Stimulated activated naive CD8-positive, alpha-beta T cell treated with anti-CD3 and anti-CD28 coated beads, Interleukin-15, amount 100 ng/mL, for 72 hours (primary cell): Measurements from ENCODE around the gene DLG2.

Source experiments
- ATAC-seq: fragments of 150-1000 bp; cut with Tn5 transposase; 2 replicates; pipeline ENCODE4 v1.10.0; 2021; ENCODE audit warnings: mild to moderate bottlenecking, moderate library complexity
- DNase-seq, 2 donors: peaks; one replicate each; pipeline ENCODE4 v3.0.0; 2021 to 2022
- H3K27ac Mint-ChIP-seq, 2 donors: one replicate each; pipeline ENCODE4 v1.8.0; 2022; ENCODE audit warnings: mild to moderate bottlenecking in 2 of 2, mixed read lengths in 2 of 2, moderate library complexity in 2 of 2
- H3K27me3 Mint-ChIP-seq: one replicate; pipeline ENCODE4 v1.8.0; 2022; ENCODE audit warnings: mixed read lengths
- H3K4me1 Mint-ChIP-seq: one replicate; pipeline ENCODE4 v1.8.0; 2022; ENCODE audit warnings: mild to moderate bottlenecking, mixed read lengths
- H3K4me3 Mint-ChIP-seq, 2 donors: one replicate each; pipeline ENCODE4 v1.8.0; 2022; ENCODE audit warnings: mild to moderate bottlenecking in 2 of 2, mixed read lengths in 2 of 2, moderate library complexity in 1 of 2
- H3K9me3 Mint-ChIP-seq, 2 donors: one replicate each; pipeline ENCODE4 v1.8.0; 2022; ENCODE audit warnings: mixed read lengths in 2 of 2

Gene DLG2

GRCh38 chr11:83691451-83691950, 1935.6 kb downstream of the DLG2 start:
- Mint-ChIP-seq H3K4me1 (no peaks in the 10 kb centered on the region), H3K27ac (no peak overlapping the region), H3K9me3 (peaks cover 0 to 17% of the 10 kb centered on the region in 2 donors), H3K27me3 (peaks cover 16% of the 10 kb centered on the region), H3K4me3 (no peak overlapping the region)
- ATAC-seq (no peak), DNase-seq (no peak)

- Mint-ChIP-seq H3K27me3 (peaks cover 3% of the 10 kb centered on the region), H3K4me3 (no peak overlapping the region), H3K27ac (no peak overlapping the region), H3K4me1 (no peaks in the 10 kb centered on the region), H3K9me3 (no peaks in the 10 kb centered on the region)
- no peak for DNase-seq
- no peak for ATAC-seq
Observed at GRCh38 chr11:83689144-83689780, 1937.9 kb downstream of the DLG2 start.

- H3K27me3 Mint-ChIP-seq = no peaks in the 10 kb centered on the region
- ATAC-seq (no peak), DNase-seq (no peak)
- no peaks in the 10 kb centered on the region for H3K9me3 Mint-ChIP-seq
- no peak overlapping the region for H3K27ac Mint-ChIP-seq
- no peak overlapping the region for H3K4me3 Mint-ChIP-seq
- no peaks in the 10 kb centered on the region for H3K4me1 Mint-ChIP-seq
Observed at GRCh38 chr11:83687787-83688186, 1939.4 kb downstream of the DLG2 start.

- Mint-ChIP-seq H3K4me1 (no peaks in the 10 kb centered on the region), H3K9me3 (no peaks in the 10 kb centered on the region), H3K27ac (no peak overlapping the region)
Observed at GRCh38 chr11:83685730-83686129, 1941.4 kb downstream of the DLG2 start.

GRCh38 chr11:83684071-83684470, 1943.1 kb downstream of the DLG2 start:
- H3K4me3 Mint-ChIP-seq = no peak overlapping the region
- no peaks in the 10 kb centered on the region for H3K4me1 Mint-ChIP-seq

More at GRCh38 chr11:83685730-83686129, 1941.4 kb downstream of the DLG2 start:
- no peak for ATAC-seq
- Mint-ChIP-seq H3K4me3 (no peak overlapping the region), H3K27me3 (no peaks in the 10 kb centered on the region)
- no peak for DNase-seq

GRCh38 chr11:83682611-83682973, 1944.6 kb downstream of the DLG2 start:
- Mint-ChIP-seq H3K4me3 (no peak overlapping the region), H3K4me1 (no peaks in the 10 kb centered on the region), H3K27ac (no peak overlapping the region), H3K9me3 (no peaks in the 10 kb centered on the region), H3K27me3 (no peaks in the 10 kb centered on the region)
- no peak for DNase-seq
- ATAC-seq = no peak

More at GRCh38 chr11:83684071-83684470, 1943.1 kb downstream of the DLG2 start:
- no peak overlapping the region for H3K27ac Mint-ChIP-seq
- DNase-seq (no peak), ATAC-seq (no peak)
- H3K9me3 Mint-ChIP-seq = no peaks in the 10 kb centered on the region
- no peaks in the 10 kb centered on the region for H3K27me3 Mint-ChIP-seq

- H3K4me3 Mint-ChIP-seq = no peak overlapping the region
- H3K27ac Mint-ChIP-seq = no peak overlapping the region
- H3K9me3 Mint-ChIP-seq = no peaks in the 10 kb centered on the region
- no peaks in the 10 kb centered on the region for H3K4me1 Mint-ChIP-seq
- no peaks in the 10 kb centered on the region for H3K27me3 Mint-ChIP-seq
- DNase-seq (no peak), ATAC-seq (no peak)
Observed at GRCh38 chr11:83681906-83682610, 1945.1 kb downstream of the DLG2 start.

- no peaks in the 10 kb centered on the region for H3K9me3 Mint-ChIP-seq
- no peak overlapping the region for H3K4me3 Mint-ChIP-seq
- ATAC-seq (no peak), DNase-seq (no peak)
- H3K27ac Mint-ChIP-seq = no peak overlapping the region
- no peaks in the 10 kb centered on the region for H3K4me1 Mint-ChIP-seq
- no peaks in the 10 kb centered on the region for H3K27me3 Mint-ChIP-seq
Observed at GRCh38 chr11:83681031-83681781, 1945.9 kb downstream of the DLG2 start.

GRCh38 chr11:83680321-83680720, 1946.8 kb downstream of the DLG2 start:
- DNase-seq (no peak), ATAC-seq (no peak)
- H3K4me3 Mint-ChIP-seq = no peak overlapping the region
- H3K27ac Mint-ChIP-seq = no peak overlapping the region
- H3K9me3 Mint-ChIP-seq = no peaks in the 10 kb centered on the region
- no peaks in the 10 kb centered on the region for H3K4me1 Mint-ChIP-seq
- no peaks in the 10 kb centered on the region for H3K27me3 Mint-ChIP-seq

GRCh38 chr11:83678831-83679584, 1948.1 kb downstream of the DLG2 start:
- Mint-ChIP-seq H3K27ac (no peak overlapping the region), H3K27me3 (no peaks in the 10 kb centered on the region), H3K4me3 (no peak overlapping the region), H3K9me3 (no peaks in the 10 kb centered on the region), H3K4me1 (no peaks in the 10 kb centered on the region)
- ATAC-seq (no peak), DNase-seq (no peak)

- DNase-seq = no peak
- Mint-ChIP-seq H3K4me1 (no peaks in the 10 kb centered on the region), H3K27ac (no peak overlapping the region), H3K27me3 (no peaks in the 10 kb centered on the region), H3K4me3 (no peak overlapping the region), H3K9me3 (no peaks in the 10 kb centered on the region)
- ATAC-seq = no peak
Observed at GRCh38 chr11:83677730-83678129, 1949.4 kb downstream of the DLG2 start.

- H3K27me3 Mint-ChIP-seq = no peaks in the 10 kb centered on the region
- no peaks in the 10 kb centered on the region for H3K4me1 Mint-ChIP-seq
- no peak overlapping the region for H3K4me3 Mint-ChIP-seq
- ATAC-seq (no peak), DNase-seq (no peak)
- no peaks in the 10 kb centered on the region for H3K9me3 Mint-ChIP-seq
- no peak overlapping the region for H3K27ac Mint-ChIP-seq
Observed at GRCh38 chr11:83676056-83676601, 1951.0 kb downstream of the DLG2 start.

- ATAC-seq (no peak), DNase-seq (no peak)
- no peaks in the 10 kb centered on the region for H3K4me1 Mint-ChIP-seq
- no peaks in the 10 kb centered on the region for H3K9me3 Mint-ChIP-seq
- no peak overlapping the region for H3K27ac Mint-ChIP-seq
- H3K4me3 Mint-ChIP-seq = no peak overlapping the region
- no peaks in the 10 kb centered on the region for H3K27me3 Mint-ChIP-seq
Observed at GRCh38 chr11:83674102-83674896, 1952.8 kb downstream of the DLG2 start.

- DNase-seq = no peak
- ATAC-seq = no peak
- H3K4me1 Mint-ChIP-seq = no peaks in the 10 kb centered on the region
- H3K27me3 Mint-ChIP-seq = no peaks in the 10 kb centered on the region
- H3K4me3 Mint-ChIP-seq = no peak overlapping the region
- H3K9me3 Mint-ChIP-seq = no peaks in the 10 kb centered on the region
- H3K27ac Mint-ChIP-seq = no peak overlapping the region
Observed at GRCh38 chr11:83671289-83671688, 1955.9 kb downstream of the DLG2 start.

- Mint-ChIP-seq H3K27me3 (no peaks in the 10 kb centered on the region), H3K27ac (no peak overlapping the region), H3K4me1 (no peaks in the 10 kb centered on the region), H3K4me3 (no peak overlapping the region), H3K9me3 (no peaks in the 10 kb centered on the region)
- DNase-seq (no peak), ATAC-seq (no peak)
Observed at GRCh38 chr11:83666149-83666548, 1961.0 kb downstream of the DLG2 start.
